Mononuclear cell (primary cell): ENCODE data around the gene ZFR. TPM values are rescaled to one million over a fixed set of nuclear protein-coding genes. Genes with fewer than 3 reads are reported as not detected.

Experiments
- H3K27me3 ChIP-seq: 2 replicates; pipeline ENCODE4 v1.6.0; 2011; ENCODE audit warnings: low read length, control low read depth; ENCODE audit not compliant: insufficient read depth
- H3K4me1 ChIP-seq: 2 replicates; pipeline ENCODE4 v1.5.1; 2011; ENCODE audit warnings: mild to moderate bottlenecking, low read length, control low read depth; ENCODE audit not compliant: insufficient read depth
- H3K4me3 ChIP-seq: 2 replicates; pipeline ENCODE4 v1.5.1; 2011; ENCODE audit warnings: mild to moderate bottlenecking, low read length, moderate library complexity
- H3K9me3 ChIP-seq: 2 replicates; pipeline ENCODE4 v1.5.1; 2011; ENCODE audit warnings: low read depth, mild to moderate bottlenecking, control low read depth, low read length
- total RNA-seq: library from RNA; depleted of rRNA; stranded (reverse); fragments of >200 nt; gene quantifications from one replicate; pipeline ENCODE4 v1.2.3, GENCODE V29; 2012

The ZFR gene
- 91.8 TPM for total RNA-seq

- H3K4me3 ChIP-seq: peak within 1 kb of the TSS; percentile 87
- H3K9me3 ChIP-seq: no peaks in the 10 kb centered on the region
- H3K4me1 ChIP-seq: peaks cover 43% of the 10 kb centered on the region
- no peaks in the 10 kb centered on the region for H3K27me3 ChIP-seq
Observed at GRCh38 chr5:32444431-32445286, at the start of gene ZFR. TSS of gene ZFR (minus strand) at chr5:32444740. CDS start at chr5:32444658, 82 bp downstream.

GRCh38 chr5:32490972-32491557 lies 46.5 kb upstream of the ZFR start:
- Histone ChIP-seq H3K27me3 (no peaks in the 10 kb centered on the region), H3K9me3 (no peaks in the 10 kb centered on the region), H3K4me1 (no peaks in the 10 kb centered on the region), H3K4me3 (no peak overlapping the region)

GRCh38 chr5:32489791-32490562 lies 45.4 kb upstream of the ZFR start:
- H3K4me3 ChIP-seq: no peak overlapping the region
- H3K4me1 ChIP-seq: no peaks in the 10 kb centered on the region
- H3K9me3 ChIP-seq: no peaks in the 10 kb centered on the region
- no peaks in the 10 kb centered on the region for H3K27me3 ChIP-seq

GRCh38 chr5:32487424-32487823 lies 42.9 kb upstream of the ZFR start:
- Histone ChIP-seq H3K27me3 (no peaks in the 10 kb centered on the region), H3K4me3 (no peak overlapping the region), H3K4me1 (no peaks in the 10 kb centered on the region), H3K9me3 (no peaks in the 10 kb centered on the region)

GRCh38 chr5:32487008-32487407 lies 42.5 kb upstream of the ZFR start:
- no peaks in the 10 kb centered on the region for H3K4me1 ChIP-seq
- H3K4me3 ChIP-seq: no peak overlapping the region
- no peaks in the 10 kb centered on the region for H3K27me3 ChIP-seq
- H3K9me3 ChIP-seq: no peaks in the 10 kb centered on the region

- no peaks in the 10 kb centered on the region for H3K27me3 ChIP-seq
- H3K4me3 ChIP-seq: no peak overlapping the region
- no peaks in the 10 kb centered on the region for H3K4me1 ChIP-seq
- H3K9me3 ChIP-seq: no peaks in the 10 kb centered on the region
Observed at GRCh38 chr5:32482193-32482592, 37.7 kb upstream of the ZFR start.

- H3K4me1 ChIP-seq: no peaks in the 10 kb centered on the region
- H3K9me3 ChIP-seq: no peaks in the 10 kb centered on the region
Observed at GRCh38 chr5:32479096-32479495, 34.6 kb upstream of the ZFR start.

GRCh38 chr5:32476891-32477290 lies 32.4 kb upstream of the ZFR start:
- Histone ChIP-seq H3K9me3 (no peaks in the 10 kb centered on the region), H3K4me1 (no peaks in the 10 kb centered on the region), H3K27me3 (no peaks in the 10 kb centered on the region), H3K4me3 (no peak overlapping the region)

More at GRCh38 chr5:32479096-32479495, 34.6 kb upstream of the ZFR start:
- no peak overlapping the region for H3K4me3 ChIP-seq
- H3K27me3 ChIP-seq: no peaks in the 10 kb centered on the region

GRCh38 chr5:32475334-32476097 lies 31.0 kb upstream of the ZFR start:
- H3K4me1 ChIP-seq: no peaks in the 10 kb centered on the region

GRCh38 chr5:32474209-32474854 lies 29.8 kb upstream of the ZFR start:
- Histone ChIP-seq H3K4me1 (no peaks in the 10 kb centered on the region), H3K27me3 (no peaks in the 10 kb centered on the region)

More at GRCh38 chr5:32475334-32476097, 31.0 kb upstream of the ZFR start:
- Histone ChIP-seq H3K9me3 (no peaks in the 10 kb centered on the region), H3K27me3 (no peaks in the 10 kb centered on the region), H3K4me3 (no peak overlapping the region)

GRCh38 chr5:32473072-32473471 lies 28.5 kb upstream of the ZFR start:
- Histone ChIP-seq H3K4me3 (no peak overlapping the region), H3K27me3 (no peaks in the 10 kb centered on the region), H3K4me1 (no peaks in the 10 kb centered on the region), H3K9me3 (no peaks in the 10 kb centered on the region)

More at GRCh38 chr5:32474209-32474854, 29.8 kb upstream of the ZFR start:
- Histone ChIP-seq H3K9me3 (no peaks in the 10 kb centered on the region), H3K4me3 (no peak overlapping the region)

GRCh38 chr5:32471784-32472183 lies 27.2 kb upstream of the ZFR start:
- no peaks in the 10 kb centered on the region for H3K4me1 ChIP-seq

GRCh38 chr5:32465076-32465475 lies 20.5 kb upstream of the ZFR start:
- Histone ChIP-seq H3K4me1 (no peaks in the 10 kb centered on the region), H3K27me3 (no peaks in the 10 kb centered on the region), H3K9me3 (no peaks in the 10 kb centered on the region), H3K4me3 (no peak overlapping the region)

More at GRCh38 chr5:32471784-32472183, 27.2 kb upstream of the ZFR start:
- no peaks in the 10 kb centered on the region for H3K27me3 ChIP-seq
- no peak overlapping the region for H3K4me3 ChIP-seq
- no peaks in the 10 kb centered on the region for H3K9me3 ChIP-seq

- Histone ChIP-seq H3K9me3 (no peaks in the 10 kb centered on the region), H3K4me1 (no peaks in the 10 kb centered on the region), H3K27me3 (no peaks in the 10 kb centered on the region), H3K4me3 (no peak overlapping the region)
Observed at GRCh38 chr5:32462618-32463017, 18.1 kb upstream of the ZFR start.
